Neural cell (in vitro differentiated cells): ENCODE results near the gene USP31. TPM values are rescaled to one million over a fixed set of nuclear protein-coding genes. Genes with fewer than 3 reads are reported as not detected.

Source experiments
- H2AFZ ChIP-seq: fragments of 200-600, 300-800 bp; sonication (generic), shearing (Covaris generic); 2 replicates; pipeline ENCODE4 v1.6.0; 2014; ENCODE audit warnings: low read depth, mild to moderate bottlenecking, antibody characterized with exemption, low read length, moderate library complexity
- H3F3A ChIP-seq: fragments of 200-600 bp; shearing (Covaris generic); 2 replicates; pipeline ENCODE4 v1.6.1; 2016; ENCODE audit warnings: mild to moderate bottlenecking, moderate library complexity, mixed read lengths, antibody characterized with exemption, low read length; ENCODE audit not compliant: insufficient read depth, poor library complexity, severe bottlenecking
- H3K27ac ChIP-seq: fragments of 200-600, 300-800 bp; sonication (generic), shearing (Covaris generic); 2 replicates; pipeline ENCODE4 v1.5.1; 2014; ENCODE audit warnings: mild to moderate bottlenecking, low read length, moderate library complexity
- H3K27me3 ChIP-seq: fragments of 300-800, 200-600 bp; sonication (generic), shearing (Covaris generic); 2 replicates; pipeline ENCODE4 v1.6.0; 2014; ENCODE audit warnings: mild to moderate bottlenecking, low read depth, low read length, moderate library complexity; ENCODE audit not compliant: insufficient read depth
- H3K36me3 ChIP-seq: fragments of 300-800, 200-600 bp; sonication (generic), shearing (Covaris generic); 2 replicates; pipeline ENCODE4 v1.5.1; 2014; ENCODE audit warnings: mild to moderate bottlenecking, antibody characterized with exemption, low read length, moderate library complexity; ENCODE audit not compliant: insufficient read depth
- H3K4me2 ChIP-seq: fragments of 300-800, 200-600 bp; sonication (generic), shearing (Covaris generic); 2 replicates; pipeline ENCODE4 v1.6.0; 2014; ENCODE audit warnings: mild to moderate bottlenecking, low read length
- H3K4me3 ChIP-seq: fragments of 300-800, 200-600 bp; sonication (generic), shearing (Covaris generic); 2 replicates; pipeline ENCODE4 v1.5.1; 2014; ENCODE audit warnings: mild to moderate bottlenecking, low read length, moderate library complexity
- H3K79me2 ChIP-seq: fragments of 200-600 bp; shearing (Covaris generic); replicated peaks from 2 replicates; pipeline ENCODE4 v1.6.0; 2014; ENCODE audit warnings: mild to moderate bottlenecking, low read length, moderate library complexity; ENCODE audit not compliant: insufficient read depth
- H3K9ac ChIP-seq: fragments of 300-800, 200-600 bp; sonication (generic), shearing (Covaris generic); 2 replicates; pipeline ENCODE4 v1.6.1; 2016; ENCODE audit warnings: mild to moderate bottlenecking, low read length, mixed read lengths
- H3K9me2 ChIP-seq: fragments of 200-600 bp; shearing (Covaris generic); 2 replicates; pipeline ENCODE4 v1.6.1; 2016; ENCODE audit warnings: mild to moderate bottlenecking, low read length, mixed read lengths; ENCODE audit not compliant: insufficient read depth
- H3K9me3 ChIP-seq: fragments of 200-600, 300-800 bp; sonication (generic), shearing (Covaris generic); 2 replicates; pipeline ENCODE4 v1.6.1; 2016; ENCODE audit warnings: mild to moderate bottlenecking, mixed run types, low read length, moderate library complexity, mixed read lengths
- H4K20me1 ChIP-seq: fragments of 200-600 bp; shearing (Covaris generic); 2 replicates; pipeline ENCODE4 v1.6.1; 2016; ENCODE audit warnings: mild to moderate bottlenecking, mixed run types; ENCODE audit not compliant: insufficient read depth
- EP300 ChIP-seq: fragments of 450-650 bp; conservative IDR thresholded peaks from 2 replicates; pipeline ENCODE4 v1.6.1; 2014; ENCODE audit warnings: antibody characterized with exemption, mild to moderate bottlenecking, moderate library complexity; ENCODE audit not compliant: poor library complexity, severe bottlenecking
- EZH2 ChIP-seq: fragments of 200-600, 300-800 bp; shearing (Covaris generic), sonication (generic); IDR thresholded peaks from 2 replicates; pipeline ENCODE4 v1.6.1; 2014; ENCODE audit warnings: antibody characterized with exemption, low read length, borderline replicate concordance, mild to moderate bottlenecking; ENCODE audit not compliant: insufficient read depth, poor library complexity, severe bottlenecking
- MXI1 ChIP-seq: fragments of 450-650 bp; conservative IDR thresholded peaks from 2 replicates; pipeline ENCODE4 v1.6.1; 2014; ENCODE audit warnings: antibody characterized with exemption, mild to moderate bottlenecking; ENCODE audit not compliant: poor library complexity, severe bottlenecking
- POLR2AphosphoS5 ChIP-seq: IDR thresholded peaks from 2 replicates; pipeline ENCODE4 v1.6.1; 2012
- RAD21 ChIP-seq: fragments of 450-650 bp; conservative IDR thresholded peaks from 2 replicates; pipeline ENCODE4 v1.6.1; 2014; ENCODE audit warnings: antibody characterized with exemption, mild to moderate bottlenecking, moderate library complexity
- SMC3 ChIP-seq: fragments of 450-650 bp; conservative IDR thresholded peaks from 2 replicates; pipeline ENCODE4 v1.6.1; 2014; ENCODE audit warnings: antibody characterized with exemption, mild to moderate bottlenecking, moderate library complexity; ENCODE audit not compliant: poor library complexity
- TAF1 ChIP-seq: IDR thresholded peaks from 2 replicates; pipeline ENCODE4 v1.6.1; 2012; ENCODE audit warnings: low read depth
- polyA plus RNA-seq: library from polyadenylated mRNA; depleted of rRNA; stranded (reverse); fragments of >200 nt; gene quantifications from 2 replicates; pipeline ENCODE4 v1.2.3, GENCODE V29; 2014
- TF ChIP-seq, protein P1 (sequence below): fragments of 450-650 bp; IDR thresholded peaks from 2 replicates; pipeline ENCODE4 v1.5.1; 2014; ENCODE audit warnings: antibody characterized with exemption, mild to moderate bottlenecking, moderate library complexity; ENCODE audit not compliant: poor library complexity, severe bottlenecking
- TF ChIP-seq, protein P2 (sequence below): IDR thresholded peaks from 2 replicates; pipeline ENCODE4 v1.6.1; 2012; ENCODE audit warnings: borderline replicate concordance

Gene USP31
- polyA plus RNA-seq, 1 donor from 2014 or later, result 5.8 TPM

DNA sequence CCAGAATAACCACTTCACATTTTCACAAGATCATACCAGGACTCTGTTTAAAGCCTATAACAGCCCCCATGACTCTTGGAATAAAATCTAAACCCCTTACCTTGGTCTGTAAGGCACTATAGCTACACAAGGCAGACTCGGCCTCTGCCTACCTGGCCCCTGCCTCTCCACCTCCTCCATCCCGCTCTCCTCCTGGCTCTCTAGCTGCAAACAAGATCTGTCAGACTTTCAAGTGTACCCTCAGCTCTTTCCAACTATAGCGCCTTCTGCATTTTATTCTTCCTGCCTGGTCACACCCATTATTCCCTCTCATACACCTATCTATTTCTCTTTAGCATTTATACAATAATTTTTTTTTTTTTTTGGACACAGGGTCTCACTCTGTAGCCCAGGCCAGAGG is 8.2 kb downstream of the USP31 start:
- Histone ChIP-seq H3K9me3 (no peaks in the 10 kb centered on the region), H3K36me3 (no peaks in the 10 kb centered on the region), H3K79me2 (peaks cover 24% of the 10 kb centered on the region), H3K9ac (no peak overlapping the region), H3K4me2 (no peak overlapping the region), H3F3A (no peaks in the 10 kb centered on the region), H2AFZ (no peak overlapping the region), H4K20me1 (peaks cover 8% of the 10 kb centered on the region), H3K9me2 (no peaks in the 10 kb centered on the region), H3K27me3 (no peaks in the 10 kb centered on the region), H3K27ac (no peak overlapping the region), H3K4me3 (no peak overlapping the region)
- TF ChIP-seq RAD21 (no peak), MXI1 (no peak), TAF1 (no peak), EP300 (no peak), POLR2AphosphoS5 (no peak), SMC3 (no peak), EZH2 (no peak)
- TF ChIP-seq, protein P1, sequence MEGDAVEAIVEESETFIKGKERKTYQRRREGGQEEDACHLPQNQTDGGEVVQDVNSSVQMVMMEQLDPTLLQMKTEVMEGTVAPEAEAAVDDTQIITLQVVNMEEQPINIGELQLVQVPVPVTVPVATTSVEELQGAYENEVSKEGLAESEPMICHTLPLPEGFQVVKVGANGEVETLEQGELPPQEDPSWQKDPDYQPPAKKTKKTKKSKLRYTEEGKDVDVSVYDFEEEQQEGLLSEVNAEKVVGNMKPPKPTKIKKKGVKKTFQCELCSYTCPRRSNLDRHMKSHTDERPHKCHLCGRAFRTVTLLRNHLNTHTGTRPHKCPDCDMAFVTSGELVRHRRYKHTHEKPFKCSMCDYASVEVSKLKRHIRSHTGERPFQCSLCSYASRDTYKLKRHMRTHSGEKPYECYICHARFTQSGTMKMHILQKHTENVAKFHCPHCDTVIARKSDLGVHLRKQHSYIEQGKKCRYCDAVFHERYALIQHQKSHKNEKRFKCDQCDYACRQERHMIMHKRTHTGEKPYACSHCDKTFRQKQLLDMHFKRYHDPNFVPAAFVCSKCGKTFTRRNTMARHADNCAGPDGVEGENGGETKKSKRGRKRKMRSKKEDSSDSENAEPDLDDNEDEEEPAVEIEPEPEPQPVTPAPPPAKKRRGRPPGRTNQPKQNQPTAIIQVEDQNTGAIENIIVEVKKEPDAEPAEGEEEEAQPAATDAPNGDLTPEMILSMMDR, result no peak
- TF ChIP-seq, protein P2, sequence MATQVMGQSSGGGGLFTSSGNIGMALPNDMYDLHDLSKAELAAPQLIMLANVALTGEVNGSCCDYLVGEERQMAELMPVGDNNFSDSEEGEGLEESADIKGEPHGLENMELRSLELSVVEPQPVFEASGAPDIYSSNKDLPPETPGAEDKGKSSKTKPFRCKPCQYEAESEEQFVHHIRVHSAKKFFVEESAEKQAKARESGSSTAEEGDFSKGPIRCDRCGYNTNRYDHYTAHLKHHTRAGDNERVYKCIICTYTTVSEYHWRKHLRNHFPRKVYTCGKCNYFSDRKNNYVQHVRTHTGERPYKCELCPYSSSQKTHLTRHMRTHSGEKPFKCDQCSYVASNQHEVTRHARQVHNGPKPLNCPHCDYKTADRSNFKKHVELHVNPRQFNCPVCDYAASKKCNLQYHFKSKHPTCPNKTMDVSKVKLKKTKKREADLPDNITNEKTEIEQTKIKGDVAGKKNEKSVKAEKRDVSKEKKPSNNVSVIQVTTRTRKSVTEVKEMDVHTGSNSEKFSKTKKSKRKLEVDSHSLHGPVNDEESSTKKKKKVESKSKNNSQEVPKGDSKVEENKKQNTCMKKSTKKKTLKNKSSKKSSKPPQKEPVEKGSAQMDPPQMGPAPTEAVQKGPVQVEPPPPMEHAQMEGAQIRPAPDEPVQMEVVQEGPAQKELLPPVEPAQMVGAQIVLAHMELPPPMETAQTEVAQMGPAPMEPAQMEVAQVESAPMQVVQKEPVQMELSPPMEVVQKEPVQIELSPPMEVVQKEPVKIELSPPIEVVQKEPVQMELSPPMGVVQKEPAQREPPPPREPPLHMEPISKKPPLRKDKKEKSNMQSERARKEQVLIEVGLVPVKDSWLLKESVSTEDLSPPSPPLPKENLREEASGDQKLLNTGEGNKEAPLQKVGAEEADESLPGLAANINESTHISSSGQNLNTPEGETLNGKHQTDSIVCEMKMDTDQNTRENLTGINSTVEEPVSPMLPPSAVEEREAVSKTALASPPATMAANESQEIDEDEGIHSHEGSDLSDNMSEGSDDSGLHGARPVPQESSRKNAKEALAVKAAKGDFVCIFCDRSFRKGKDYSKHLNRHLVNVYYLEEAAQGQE, result no peak

DNA sequence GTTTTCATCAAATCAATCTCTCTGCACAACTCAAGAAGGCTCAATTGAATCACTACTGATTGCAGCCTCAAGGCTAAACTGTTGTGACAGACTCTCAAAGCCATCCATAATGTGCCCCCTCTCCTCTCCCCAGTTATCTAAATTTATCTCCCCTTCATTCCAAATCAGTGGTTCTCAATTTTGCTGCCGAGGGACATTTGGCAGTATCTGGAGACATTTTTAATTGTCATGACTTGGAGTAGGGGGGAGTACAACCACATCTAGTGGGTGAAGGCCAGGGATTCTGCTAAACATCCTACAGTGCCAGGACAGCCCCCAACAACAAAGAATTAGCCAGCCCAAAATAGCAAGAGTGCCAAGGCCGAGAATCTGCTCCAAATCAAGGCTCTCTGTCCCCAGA is 9.1 kb downstream of the USP31 start:
- TF ChIP-seq RAD21 (no peak), MXI1 (no peak), SMC3 (no peak), POLR2AphosphoS5 (no peak), EZH2 (no peak), TAF1 (no peak), EP300 (no peak)
- TF ChIP-seq, protein P2, result no peak
- TF ChIP-seq, protein P1, result no peak
- no peaks in the 10 kb centered on the region for H3F3A ChIP-seq
- H3K36me3 ChIP-seq, result no peaks in the 10 kb centered on the region
- H3K4me3 ChIP-seq, result no peak overlapping the region
- H3K4me2 ChIP-seq, result no peak overlapping the region
- no peaks in the 10 kb centered on the region for H3K9me3 ChIP-seq
- H3K9me2 ChIP-seq, result no peaks in the 10 kb centered on the region
- H3K27me3 ChIP-seq, result no peaks in the 10 kb centered on the region
- peaks cover 21% of the 10 kb centered on the region for H3K79me2 ChIP-seq
- no peak overlapping the region for H3K27ac ChIP-seq
- H2AFZ ChIP-seq, result no peak overlapping the region
- no peak overlapping the region for H3K9ac ChIP-seq
- H4K20me1 ChIP-seq, result peaks cover 8% of the 10 kb centered on the region
